IPS-18c (cell line): Measurements from ENCODE around the gene MYH10.

Experiments used
- H3K4me3 ChIP-seq: 2 replicates; pipeline ENCODE4 v1.7.0; 2013; ENCODE audit warnings: low read depth, mild to moderate bottlenecking, low read length, moderate library complexity; ENCODE audit not compliant: insufficient read depth
- H3K9me3 ChIP-seq: one replicate; pipeline ENCODE4 v1.6.1; 2013; ENCODE audit warnings: mild to moderate bottlenecking, low read length, moderate library complexity; ENCODE audit not compliant: control insufficient read depth, insufficient read depth

Gene MYH10

DNA sequence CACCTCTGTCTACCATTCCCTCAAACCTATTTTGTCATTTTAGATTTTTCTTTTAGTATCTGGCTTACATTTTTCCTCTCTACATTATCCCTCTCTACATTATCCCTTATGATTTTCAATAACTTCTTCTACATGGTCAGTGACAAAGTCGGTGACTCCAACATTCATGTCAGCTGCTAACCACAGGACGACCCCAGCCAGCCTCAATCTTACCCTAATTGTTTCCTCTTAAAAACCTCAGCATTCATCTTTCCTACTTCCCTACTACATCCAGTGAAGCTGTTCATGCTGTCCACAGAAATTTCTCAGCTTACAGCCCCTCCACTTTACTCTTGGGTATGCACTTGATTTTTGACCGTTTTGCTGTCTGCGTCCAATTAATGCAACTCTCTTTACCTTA lies 8.3 kb downstream of the MYH10 start:
- H3K4me3 ChIP-seq = no peak overlapping the region
- no peaks in the 10 kb centered on the region for H3K9me3 ChIP-seq

DNA sequence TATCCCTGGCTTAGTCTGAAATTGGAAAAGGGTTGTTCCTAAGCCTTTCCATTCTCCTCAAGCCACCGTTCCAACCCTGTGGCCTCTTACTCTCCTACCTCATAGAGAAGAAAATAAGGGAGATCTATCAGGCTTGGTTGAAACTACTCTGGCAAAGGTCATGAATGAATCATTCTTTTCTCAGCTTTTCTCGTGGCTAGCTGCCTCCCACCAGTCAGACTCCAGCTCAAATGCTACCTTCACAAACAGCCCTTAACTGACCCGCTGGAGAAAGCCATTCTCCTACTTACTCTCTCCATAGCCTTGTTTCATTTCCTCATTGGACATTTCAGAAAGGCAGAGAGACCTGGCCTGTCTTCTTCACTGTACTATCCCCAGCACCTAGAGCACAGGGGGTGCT lies 8.9 kb downstream of the MYH10 start:
- Histone ChIP-seq H3K9me3 (no peaks in the 10 kb centered on the region), H3K4me3 (no peak overlapping the region)

DNA sequence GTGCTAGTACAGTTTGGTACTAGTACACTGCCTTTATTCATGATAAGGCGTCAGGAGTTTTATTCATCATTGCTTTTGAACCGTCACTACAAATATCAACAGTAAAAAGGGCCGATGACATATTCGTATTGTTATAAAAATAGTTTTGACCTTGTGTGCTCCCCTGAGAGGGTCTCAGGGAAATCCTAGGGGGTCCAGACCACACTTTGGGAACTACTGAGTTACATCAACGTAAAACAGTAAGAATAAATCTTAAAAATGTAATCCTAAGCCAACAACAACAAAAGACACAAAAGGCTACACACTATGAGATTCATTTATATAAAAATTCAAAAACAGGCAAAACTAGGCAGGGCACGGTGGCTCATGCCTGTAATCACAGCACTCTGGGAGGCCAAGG lies 11.2 kb downstream of the MYH10 start:
- Histone ChIP-seq H3K4me3 (no peak overlapping the region), H3K9me3 (no peaks in the 10 kb centered on the region)

DNA sequence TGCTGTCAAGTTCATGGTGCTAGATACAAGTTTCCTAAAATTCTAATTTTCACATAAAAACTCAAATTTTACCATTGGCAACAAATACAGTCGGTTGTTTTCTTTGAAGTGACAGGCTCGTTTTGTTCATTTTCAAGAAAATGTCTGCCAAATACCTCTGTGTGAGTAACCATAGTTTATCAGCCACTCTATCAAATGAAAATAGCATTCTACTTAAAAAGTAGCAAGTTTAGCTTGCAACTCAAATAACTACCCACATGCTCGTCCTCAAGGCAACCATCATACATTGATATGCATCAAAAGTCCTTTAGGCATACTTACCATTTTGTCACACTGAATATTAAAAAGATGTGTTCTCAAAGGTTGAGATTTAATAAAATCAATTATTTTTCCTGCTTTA lies 11.7 kb downstream of the MYH10 start:
- Histone ChIP-seq H3K4me3 (no peak overlapping the region), H3K9me3 (no peaks in the 10 kb centered on the region)

DNA sequence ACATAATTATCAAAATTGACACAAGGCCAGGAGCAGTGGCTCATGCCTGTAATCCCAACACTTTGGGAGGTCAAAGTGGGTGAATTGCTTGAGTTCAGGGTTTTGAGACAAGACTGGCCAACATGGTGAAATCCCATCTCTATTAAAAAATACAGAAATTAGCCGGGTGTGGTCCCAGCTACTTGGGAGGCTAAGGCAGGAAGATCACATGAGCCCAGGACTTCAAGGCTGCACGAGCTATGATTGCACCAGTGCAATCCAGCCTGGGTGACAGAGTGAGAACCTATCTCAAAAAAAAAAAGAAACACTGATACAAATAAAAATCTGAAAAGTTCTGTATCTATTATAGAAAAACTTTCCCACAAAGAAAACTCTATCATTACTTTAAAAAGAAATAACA lies 15.5 kb downstream of the MYH10 start:
- Histone ChIP-seq H3K4me3 (no peak overlapping the region), H3K9me3 (no peaks in the 10 kb centered on the region)

DNA sequence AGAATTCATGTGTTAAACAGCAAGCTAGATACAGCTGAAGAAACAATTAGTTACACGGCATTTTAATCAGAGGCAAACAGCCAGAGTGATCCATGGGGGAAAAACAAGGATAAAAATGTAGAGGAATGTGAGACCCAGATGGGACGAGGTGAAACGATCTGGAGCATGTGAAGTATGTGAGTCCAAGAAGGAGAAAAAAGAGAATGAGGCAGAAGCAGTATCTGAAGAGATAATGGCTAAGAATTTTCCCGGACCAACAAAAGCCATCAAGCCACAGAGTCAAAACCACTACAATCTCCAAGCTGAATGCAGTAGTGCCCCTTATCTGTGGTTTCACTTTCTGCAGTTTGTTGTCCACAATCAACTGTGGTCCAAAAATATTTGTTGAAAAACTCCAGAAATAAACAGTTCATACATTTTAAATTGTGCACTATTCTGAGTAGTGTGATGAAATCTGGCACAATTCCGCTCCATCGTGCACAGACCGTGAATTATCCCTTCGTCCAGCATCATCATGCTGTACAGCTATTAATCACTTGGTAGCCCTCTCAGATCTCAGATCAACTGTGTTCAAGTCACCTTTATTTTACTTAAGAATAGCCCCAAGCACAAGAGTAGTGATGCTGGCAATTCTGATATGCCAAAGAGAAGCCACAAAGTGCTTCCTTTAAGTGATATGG lies 18.8 kb downstream of the MYH10 start:
- no peak overlapping the region for H3K4me3 ChIP-seq

DNA sequence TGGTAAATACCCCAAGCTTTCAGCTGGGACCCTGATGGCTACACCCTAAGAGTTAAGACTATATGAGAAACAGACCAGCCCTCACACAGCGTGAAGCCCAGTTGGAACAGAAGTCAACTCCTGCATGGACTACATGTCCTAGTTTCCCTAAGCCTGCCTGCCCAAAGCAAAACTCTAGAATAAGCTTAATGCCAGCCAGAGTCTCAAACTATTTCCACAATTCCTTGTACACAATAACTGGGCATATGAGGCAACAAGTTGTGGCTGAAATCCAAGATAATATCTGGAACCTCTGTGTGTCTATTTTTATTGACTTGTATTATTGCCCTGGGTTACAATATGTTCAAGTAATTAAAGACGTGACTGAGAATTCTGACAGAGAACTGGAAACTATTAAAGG lies 19.4 kb downstream of the MYH10 start:
- Histone ChIP-seq H3K4me3 (no peak overlapping the region), H3K9me3 (no peaks in the 10 kb centered on the region)

More for the DNA sequence above, 18.8 kb downstream of the MYH10 start:
- H3K9me3 ChIP-seq = no peaks in the 10 kb centered on the region

DNA sequence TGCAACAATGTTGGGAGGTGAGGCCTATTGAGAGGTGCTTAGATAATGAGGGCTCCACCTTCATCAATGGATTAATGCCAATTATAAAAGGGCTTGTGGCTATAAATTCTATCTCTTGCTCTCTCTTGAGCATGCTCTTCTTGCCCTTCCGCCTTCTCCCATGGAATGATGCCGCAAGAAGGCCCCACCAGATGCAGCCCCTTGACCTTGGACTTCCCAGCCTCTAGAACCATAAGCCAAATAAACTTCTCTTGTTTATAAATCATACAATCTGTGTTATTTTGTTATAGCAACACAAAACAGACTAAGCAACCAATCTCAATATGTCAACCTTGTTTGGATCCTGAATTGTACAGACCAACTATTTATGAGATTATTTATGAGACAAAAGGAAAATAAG lies 20.0 kb downstream of the MYH10 start:
- Histone ChIP-seq H3K9me3 (no peaks in the 10 kb centered on the region), H3K4me3 (no peak overlapping the region)

DNA sequence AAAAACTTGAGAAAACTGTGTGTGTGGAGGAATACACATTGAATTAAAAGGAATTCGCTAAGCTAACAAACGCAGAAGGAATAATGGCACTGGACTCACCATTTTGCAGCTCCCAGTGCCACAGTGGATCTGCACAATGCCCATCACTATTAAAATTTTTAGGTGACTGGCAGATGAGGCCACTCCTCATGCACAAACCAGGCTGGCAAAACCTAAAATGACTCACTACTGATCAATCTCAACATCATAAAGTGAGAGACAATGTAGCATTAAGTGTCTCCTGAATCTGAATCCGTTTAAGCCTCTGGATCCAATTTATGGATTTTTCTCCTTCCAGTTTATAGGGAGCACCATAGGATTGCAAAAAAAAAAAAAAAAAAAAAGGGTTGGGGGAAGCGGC lies 20.6 kb downstream of the MYH10 start:
- Histone ChIP-seq H3K4me3 (no peak overlapping the region), H3K9me3 (no peaks in the 10 kb centered on the region)

DNA sequence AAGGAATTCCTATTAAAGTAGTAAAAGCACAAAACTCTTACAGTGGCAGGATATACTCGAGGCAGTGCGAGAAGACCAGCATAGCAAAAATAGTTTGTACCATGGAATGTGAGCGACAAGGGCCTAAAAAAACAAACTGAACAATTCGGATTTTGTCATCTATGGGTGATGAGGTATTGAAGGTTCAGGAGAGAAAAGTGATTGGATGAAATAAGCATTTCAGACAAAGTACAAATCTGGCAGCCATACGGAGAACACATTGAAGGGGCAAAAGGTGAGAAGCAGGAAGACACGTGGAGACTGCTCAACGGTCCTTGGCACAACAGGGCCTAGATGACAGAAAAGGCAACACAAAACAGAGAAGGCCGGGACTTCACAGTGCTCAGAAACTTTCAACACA lies 22.5 kb downstream of the MYH10 start:
- Histone ChIP-seq H3K9me3 (no peaks in the 10 kb centered on the region), H3K4me3 (no peak overlapping the region)

DNA sequence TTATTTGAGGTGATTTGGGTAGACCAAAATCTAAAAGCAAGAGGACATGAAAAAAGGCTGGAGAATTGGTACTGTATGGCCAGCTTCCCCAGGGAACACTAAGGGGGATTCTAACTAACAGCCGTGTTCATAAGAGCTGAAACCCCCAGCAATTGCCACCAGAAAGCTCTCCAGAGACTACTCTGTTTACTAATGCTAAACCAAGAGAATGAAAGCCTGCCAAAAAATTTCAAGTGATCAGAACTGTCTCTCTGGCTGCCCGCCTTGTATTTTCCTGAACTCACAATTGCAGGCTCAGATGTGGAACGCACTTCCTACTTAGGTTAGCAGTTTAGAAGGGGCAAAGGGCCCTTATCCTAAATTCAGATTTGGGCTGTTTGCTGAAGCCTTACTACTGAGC lies 24.1 kb downstream of the MYH10 start:
- Histone ChIP-seq H3K9me3 (no peaks in the 10 kb centered on the region), H3K4me3 (no peak overlapping the region)

DNA sequence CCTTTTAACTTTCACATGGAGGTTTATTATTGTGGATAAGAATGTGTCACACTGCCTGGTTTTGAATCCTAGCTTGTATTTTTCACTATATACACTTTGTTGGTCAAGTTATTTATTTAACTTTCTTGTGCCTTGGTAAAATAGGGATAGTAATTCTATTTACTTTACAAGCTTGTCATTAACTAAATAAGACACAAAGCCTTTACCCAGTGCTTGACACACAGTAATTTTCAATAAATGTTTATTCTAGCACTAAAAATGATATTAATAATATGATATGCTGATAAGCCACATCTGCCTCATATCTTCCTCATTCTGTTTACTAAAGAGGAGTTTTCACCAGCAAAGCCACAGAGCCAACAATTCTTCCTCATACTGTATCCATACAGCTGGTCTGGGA lies 27.8 kb downstream of the MYH10 start:
- H3K4me3 ChIP-seq = no peak overlapping the region
- H3K9me3 ChIP-seq = no peaks in the 10 kb centered on the region

DNA sequence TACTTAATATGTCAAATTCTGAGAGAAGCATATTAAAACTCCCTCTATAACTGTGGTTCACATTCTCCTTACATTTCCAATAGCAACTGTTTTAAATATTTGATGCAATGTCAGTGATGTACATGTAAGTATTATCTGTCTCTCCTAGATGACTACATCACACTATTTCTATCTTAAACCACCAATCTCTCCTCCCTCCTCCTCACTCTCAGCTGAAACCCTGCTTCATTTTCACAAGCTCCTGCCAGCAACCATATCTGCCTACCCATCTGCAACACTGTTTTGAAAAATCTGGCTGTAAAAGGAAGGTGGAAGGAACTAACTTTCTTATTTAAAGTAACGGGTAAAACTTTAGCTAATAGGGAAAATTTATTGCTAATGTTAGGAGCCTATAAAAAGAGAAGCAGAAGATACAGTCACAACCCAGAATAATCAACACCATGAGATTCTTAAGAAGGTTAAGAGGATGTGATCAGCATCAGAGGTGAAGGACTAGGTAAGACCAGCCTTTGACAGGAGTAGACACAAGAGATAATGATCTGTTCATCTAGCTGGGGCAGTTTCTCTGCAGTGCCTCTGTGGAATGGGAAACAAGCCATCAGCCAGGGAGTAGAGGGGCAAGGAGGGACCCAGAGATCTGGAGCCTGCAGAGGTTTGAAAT lies 31.0 kb downstream of the MYH10 start:
- Histone ChIP-seq H3K4me3 (no peak overlapping the region), H3K9me3 (no peaks in the 10 kb centered on the region)

DNA sequence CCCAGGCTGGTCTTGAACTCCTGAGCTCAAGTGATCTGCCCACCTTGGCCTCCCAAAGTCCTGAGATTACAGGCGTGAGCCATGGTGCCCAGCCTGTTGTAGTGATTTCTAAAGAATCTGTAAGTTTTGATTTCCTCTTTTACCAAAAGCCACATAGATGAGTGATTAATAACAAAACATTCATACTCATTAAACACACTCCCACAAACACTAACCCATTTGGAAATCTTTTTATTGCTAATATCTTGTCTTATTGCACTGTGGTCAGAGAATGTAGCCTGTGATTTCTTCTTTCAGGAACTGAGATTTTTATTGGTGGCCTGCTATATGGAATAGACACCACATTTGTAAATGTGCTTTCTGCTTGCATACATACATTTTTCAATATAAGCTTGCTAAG lies 31.6 kb downstream of the MYH10 start:
- no peaks in the 10 kb centered on the region for H3K9me3 ChIP-seq
- no peak overlapping the region for H3K4me3 ChIP-seq

DNA sequence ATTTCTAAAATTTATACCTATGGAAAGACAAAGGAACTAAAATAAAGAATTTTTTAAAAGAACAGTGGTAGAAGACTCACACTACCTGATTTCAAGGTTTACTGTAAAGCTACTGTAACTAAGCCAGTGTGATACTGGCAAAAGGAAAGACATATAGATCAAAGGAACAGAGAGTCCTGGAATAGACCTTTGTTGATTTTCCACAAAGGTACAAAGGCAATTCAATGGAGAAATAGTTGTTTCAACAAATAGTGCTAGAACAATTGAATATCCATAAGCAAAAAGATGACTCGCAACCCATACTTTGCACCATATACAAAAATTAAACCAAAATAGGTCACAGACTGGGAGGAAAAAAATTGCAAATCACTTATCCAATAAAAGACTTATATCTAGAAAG lies 36.7 kb downstream of the MYH10 start:
- no peaks in the 10 kb centered on the region for H3K9me3 ChIP-seq
- no peak overlapping the region for H3K4me3 ChIP-seq

DNA sequence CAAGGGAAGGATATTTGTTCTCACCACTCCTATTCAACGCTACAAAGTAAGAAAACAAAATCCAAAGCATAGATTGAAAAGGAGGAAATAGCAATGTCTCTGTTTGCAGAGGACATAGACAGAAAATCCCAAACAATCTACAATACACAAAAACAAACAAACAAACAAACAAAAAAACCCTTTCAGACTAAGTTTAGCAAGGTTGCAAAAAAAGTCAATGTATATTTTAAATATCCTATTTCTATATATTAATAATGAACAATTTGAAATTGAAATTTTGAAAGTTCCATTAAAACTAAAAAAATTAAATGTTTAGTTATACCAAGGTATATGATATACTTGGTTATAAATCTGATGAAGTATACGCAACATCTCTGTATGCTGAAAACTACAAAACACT lies 37.2 kb downstream of the MYH10 start:
- Histone ChIP-seq H3K4me3 (no peak overlapping the region), H3K9me3 (no peaks in the 10 kb centered on the region)

DNA sequence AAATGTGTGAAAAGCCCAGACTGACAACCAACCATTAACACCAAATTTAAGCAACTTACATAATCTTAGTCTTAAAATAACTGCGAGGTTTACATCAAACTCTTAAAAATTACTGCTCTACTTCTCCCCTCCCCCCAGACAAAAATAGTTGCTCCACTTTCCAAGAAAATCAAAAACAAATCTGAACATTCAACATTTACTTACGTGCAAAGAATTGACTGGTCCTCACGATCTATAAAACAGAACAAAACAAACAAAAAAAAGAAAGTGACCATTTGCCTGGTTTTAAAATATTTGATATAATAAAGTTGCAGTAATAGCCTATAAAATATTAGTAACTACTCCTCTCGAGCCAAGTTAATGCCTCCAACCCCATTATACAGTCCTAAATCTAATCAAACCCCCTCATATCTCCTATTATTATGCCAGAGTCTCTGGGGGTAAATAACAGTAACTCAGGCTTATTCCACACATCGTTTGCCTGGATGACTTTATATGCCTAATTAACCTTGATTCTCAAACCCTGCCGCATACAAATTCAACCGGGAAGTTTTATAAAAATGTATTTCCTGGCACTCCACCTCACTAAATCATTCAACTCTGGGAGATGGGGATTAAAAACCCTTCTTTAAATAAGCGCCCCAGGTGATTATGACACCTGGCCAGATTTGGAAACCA lies 41.5 kb downstream of the MYH10 start:
- Histone ChIP-seq H3K9me3 (no peaks in the 10 kb centered on the region), H3K4me3 (no peak overlapping the region)

DNA sequence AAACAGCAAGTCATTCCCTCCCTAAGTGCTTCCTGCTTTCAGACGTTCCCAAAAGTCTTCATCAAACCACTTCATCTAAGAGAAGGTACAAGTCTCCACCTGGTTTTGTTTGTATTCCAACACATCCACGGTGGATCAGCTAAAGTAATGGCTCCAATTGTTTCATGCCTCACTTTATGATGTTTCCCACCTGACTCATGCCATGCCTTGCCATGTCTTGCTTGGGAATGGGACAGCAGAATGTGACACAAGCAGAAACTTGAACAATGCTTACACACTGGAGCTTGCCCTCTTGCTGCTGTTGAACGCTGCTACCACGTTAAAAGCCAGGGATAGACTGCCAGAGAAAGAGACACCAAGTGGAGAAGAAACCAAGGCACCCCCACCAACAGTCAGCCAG lies 43.8 kb downstream of the MYH10 start:
- Histone ChIP-seq H3K9me3 (no peaks in the 10 kb centered on the region), H3K4me3 (no peak overlapping the region)
